Measurements from ENCODE around the gene MLLT3. TPM values are rescaled to one million over a fixed set of nuclear protein-coding genes. Genes with fewer than 3 reads are reported as not detected.

MLLT3 gene
- total and polyA plus RNA-seq, 4 donors = 3.6 to 16.5 (median 6.6) TPM

DNA sequence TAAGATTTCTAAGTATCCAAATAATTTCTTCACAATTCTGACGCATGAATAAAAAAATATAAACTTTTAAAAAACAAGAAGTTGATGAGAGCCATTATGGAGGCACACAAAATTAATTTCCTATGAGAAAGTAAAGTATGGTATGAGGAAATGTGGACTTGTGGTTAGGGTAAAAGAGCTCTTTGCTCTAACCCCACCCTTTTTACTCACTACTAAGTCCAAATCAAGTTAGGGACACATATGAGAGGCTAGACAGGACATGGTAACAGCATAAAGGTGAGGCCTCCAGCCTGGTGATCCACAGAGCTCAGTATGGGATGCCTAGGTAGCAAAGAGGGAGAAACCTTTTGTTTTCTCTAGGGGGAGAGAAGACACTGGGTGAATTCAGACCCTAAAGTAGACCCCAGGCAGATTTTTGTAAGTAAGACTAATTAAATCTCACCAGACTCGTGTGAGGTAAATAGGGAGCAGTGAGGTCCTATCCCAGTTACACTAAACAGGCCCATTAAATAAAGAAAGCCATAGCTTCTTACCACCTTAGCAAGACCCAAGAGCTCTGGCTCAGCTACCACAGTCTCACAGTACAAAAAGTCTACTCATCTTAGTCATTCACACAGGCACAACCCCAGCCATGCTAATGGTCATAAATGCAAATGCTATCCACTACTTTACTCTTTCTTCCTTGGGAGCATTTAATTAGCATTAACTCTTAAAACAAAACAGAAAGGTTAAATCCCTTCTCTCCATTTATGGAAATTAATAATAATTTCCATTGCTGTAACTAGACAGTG is 42.6 kb downstream of the MLLT3 start:
- ATAC-seq (ENCODE audit: low FRiP score) = no peak
- no peaks in the 10 kb centered on the region for H3K4me1 ChIP-seq (ENCODE audit: control insufficient read depth in 1 of 2, insufficient read depth in 2 of 2, low read length in 2 of 2)
- intact Hi-C loops (cut with DNase I) = no loop called here

DNA sequence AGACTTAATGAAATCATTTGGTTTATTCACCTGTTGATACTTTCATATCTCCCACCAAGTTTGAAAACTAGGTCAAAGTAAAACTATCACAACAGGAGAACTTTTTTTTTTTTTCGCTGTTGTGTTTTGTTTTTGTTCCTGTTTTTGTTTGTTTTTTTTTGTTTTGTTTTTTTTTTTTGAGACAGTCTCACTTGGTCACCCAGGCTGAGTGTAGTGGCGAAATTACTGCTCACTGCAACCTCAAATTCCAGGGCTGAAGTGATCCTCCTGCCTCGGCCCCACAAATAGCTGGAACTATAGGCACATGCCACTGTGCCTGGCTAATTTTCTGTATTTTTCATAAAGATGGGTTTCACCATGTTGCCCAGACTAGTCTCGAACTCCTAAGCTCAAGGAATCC is 49.3 kb downstream of the MLLT3 start:
- no peak for DNase-seq
- no peaks in the 10 kb centered on the region for H3K27me3 ChIP-seq (ENCODE audit: control insufficient read depth in 1 of 2, insufficient read depth in 2 of 2, low read length in 1 of 2)
- 92 to 96% methylated on average over 4 of the region's 4 CpGs for WGBS, 2 donors
- no peak overlapping the region for H3K4me3 ChIP-seq (ENCODE audit: low read length in 2 of 2)
- no peaks in the 10 kb centered on the region for H3K4me1 ChIP-seq (ENCODE audit: control insufficient read depth in 1 of 2, insufficient read depth in 2 of 2, low read length in 2 of 2)
- no peaks in the 10 kb centered on the region for H3K36me3 ChIP-seq (ENCODE audit: control insufficient read depth in 1 of 2, insufficient read depth in 2 of 2, low read length in 1 of 2)
- intact Hi-C loops (cut with DNase I) = no loop called here
- H3K27ac ChIP-seq (ENCODE audit: low read depth in 1 of 2, low read length in 2 of 2) = no peak overlapping the region
- ATAC-seq (ENCODE audit: low FRiP score) = no peak
- H3K9me3 ChIP-seq (ENCODE audit: control insufficient read depth, low read length) = no peaks in the 10 kb centered on the region

More for the DNA sequence above, 42.6 kb downstream of the MLLT3 start:
- Histone ChIP-seq H3K4me3 (ENCODE audit: low read length in 2 of 2) (no peak overlapping the region), H3K27ac (ENCODE audit: low read depth in 1 of 2, low read length in 2 of 2) (no peak overlapping the region), H3K9me3 (ENCODE audit: control insufficient read depth, low read length) (no peaks in the 10 kb centered on the region), H3K36me3 (ENCODE audit: control insufficient read depth in 1 of 2, insufficient read depth in 2 of 2, low read length in 1 of 2) (no peaks in the 10 kb centered on the region), H3K27me3 (ENCODE audit: control insufficient read depth in 1 of 2, insufficient read depth in 2 of 2, low read length in 1 of 2) (no peaks in the 10 kb centered on the region)
- no peak for DNase-seq
- WGBS, 2 donors = 95 to 97% methylated on average over 2 of the region's 2 CpGs

DNA sequence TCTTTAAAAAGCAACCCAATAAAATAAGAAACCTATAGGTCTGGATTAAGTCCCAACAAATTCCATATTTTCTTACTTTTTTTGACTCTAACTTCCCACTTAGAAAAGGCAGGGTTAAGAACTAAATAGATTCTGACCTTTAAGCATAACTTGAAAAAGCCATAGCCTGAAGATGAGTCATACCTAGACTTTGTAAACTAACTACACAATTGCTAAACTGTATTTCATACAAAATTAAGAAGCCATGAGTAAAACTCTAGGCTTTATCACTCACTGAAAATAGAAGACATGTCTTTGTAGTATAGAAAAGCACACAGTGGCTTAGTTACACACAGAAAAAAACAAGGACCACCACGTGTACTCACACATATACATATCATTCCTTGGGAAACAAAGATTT is 51.5 kb downstream of the MLLT3 start:
- ATAC-seq (ENCODE audit: low FRiP score) (no peak), DNase-seq (no peak)
- intact Hi-C loops (cut with DNase I) = no loop called here
- Histone ChIP-seq H3K4me3 (ENCODE audit: low read length in 2 of 2) (no peak overlapping the region), H3K27me3 (ENCODE audit: control insufficient read depth in 1 of 2, insufficient read depth in 2 of 2, low read length in 1 of 2) (no peaks in the 10 kb centered on the region), H3K4me1 (ENCODE audit: control insufficient read depth in 1 of 2, insufficient read depth in 2 of 2, low read length in 2 of 2) (no peaks in the 10 kb centered on the region), H3K36me3 (ENCODE audit: control insufficient read depth in 1 of 2, insufficient read depth in 2 of 2, low read length in 1 of 2) (no peaks in the 10 kb centered on the region), H3K27ac (ENCODE audit: low read depth in 1 of 2, low read length in 2 of 2) (no peak overlapping the region), H3K9me3 (ENCODE audit: control insufficient read depth, low read length) (no peaks in the 10 kb centered on the region)
- 85 to 89% methylated on average over 1 of the region's 1 CpG for WGBS, 2 donors

DNA sequence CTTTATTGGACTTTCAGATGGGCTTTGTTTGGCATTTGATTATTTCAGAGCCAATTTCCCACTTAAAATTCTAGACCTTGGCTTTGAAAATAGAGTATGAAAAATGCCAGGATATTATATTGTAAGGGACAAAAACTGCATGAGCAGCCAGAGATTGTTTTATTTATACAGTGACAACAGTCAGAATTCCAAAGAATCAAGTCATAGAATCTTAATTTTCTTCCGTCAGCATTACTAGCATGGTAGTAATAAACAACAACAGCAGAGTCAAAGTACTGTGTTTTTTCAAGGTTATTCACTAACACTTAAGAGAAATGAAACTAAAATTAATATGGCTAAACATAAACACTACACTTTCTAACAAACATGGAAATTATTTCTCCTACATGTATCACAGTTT is 52.2 kb downstream of the MLLT3 start:
- ATAC-seq (ENCODE audit: low FRiP score) (no peak), DNase-seq (no peak)
- intact Hi-C loops (cut with DNase I) = no loop called here
- Histone ChIP-seq H3K4me1 (ENCODE audit: control insufficient read depth in 1 of 2, insufficient read depth in 2 of 2, low read length in 2 of 2) (no peaks in the 10 kb centered on the region), H3K4me3 (ENCODE audit: low read length in 2 of 2) (no peak overlapping the region), H3K27me3 (ENCODE audit: control insufficient read depth in 1 of 2, insufficient read depth in 2 of 2, low read length in 1 of 2) (no peaks in the 10 kb centered on the region), H3K36me3 (ENCODE audit: control insufficient read depth in 1 of 2, insufficient read depth in 2 of 2, low read length in 1 of 2) (no peaks in the 10 kb centered on the region), H3K9me3 (ENCODE audit: control insufficient read depth, low read length) (no peaks in the 10 kb centered on the region), H3K27ac (ENCODE audit: low read depth in 1 of 2, low read length in 2 of 2) (no peak overlapping the region)
- 6 to 13% methylated on average over 1 of the region's 1 CpG for WGBS, 2 donors

DNA sequence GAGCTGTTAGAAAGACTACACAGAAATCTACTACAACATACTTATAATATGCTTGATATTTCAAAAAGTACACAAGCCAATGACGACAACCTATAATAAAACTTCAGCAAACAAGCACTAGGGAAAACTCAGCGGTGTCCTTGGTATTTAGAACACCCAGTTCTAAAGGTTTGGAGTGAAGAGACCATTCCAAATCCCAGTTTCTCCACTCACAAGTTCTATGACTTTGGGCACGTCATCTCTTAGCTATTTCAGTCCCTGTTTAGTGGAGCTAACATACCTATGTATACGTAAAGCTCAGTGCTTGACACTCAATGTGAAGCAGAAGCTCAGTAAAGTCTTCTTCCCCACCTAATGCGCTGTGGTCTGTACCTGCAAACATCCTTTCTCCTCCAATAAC is 52.8 kb downstream of the MLLT3 start:
- intact Hi-C loops (cut with DNase I) = no loop called here
- no peak overlapping the region for H3K4me3 ChIP-seq (ENCODE audit: low read length in 2 of 2)
- no peak overlapping the region for H3K27ac ChIP-seq (ENCODE audit: low read depth in 1 of 2, low read length in 2 of 2)
- DNase-seq (no peak), ATAC-seq (ENCODE audit: low FRiP score) (no peak)
- 66 to 67% methylated on average over 5 of the region's 5 CpGs for WGBS, 2 donors
- H3K9me3 ChIP-seq (ENCODE audit: control insufficient read depth, low read length) = no peaks in the 10 kb centered on the region
- H3K27me3 ChIP-seq (ENCODE audit: control insufficient read depth in 1 of 2, insufficient read depth in 2 of 2, low read length in 1 of 2) = no peaks in the 10 kb centered on the region
- no peaks in the 10 kb centered on the region for H3K4me1 ChIP-seq (ENCODE audit: control insufficient read depth in 1 of 2, insufficient read depth in 2 of 2, low read length in 2 of 2)
- no peaks in the 10 kb centered on the region for H3K36me3 ChIP-seq (ENCODE audit: control insufficient read depth in 1 of 2, insufficient read depth in 2 of 2, low read length in 1 of 2)

DNA sequence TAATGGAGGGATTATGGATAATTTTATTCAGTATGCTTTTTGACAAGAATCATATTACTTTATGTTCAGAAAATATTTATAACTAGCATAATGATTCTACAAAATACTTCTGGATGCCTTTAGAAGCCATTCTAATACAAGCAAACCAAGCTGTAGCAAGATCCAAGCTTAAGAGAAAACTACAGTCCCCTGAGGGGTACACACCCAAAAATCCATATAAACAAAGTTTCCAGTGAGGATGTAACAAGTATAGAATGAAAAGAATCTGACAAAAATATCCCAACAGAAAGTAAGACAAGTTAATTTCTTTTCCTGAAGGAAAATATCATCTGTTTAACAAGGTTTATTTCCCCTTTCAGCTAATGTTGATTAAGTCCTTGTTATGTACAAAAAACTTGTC is 53.9 kb downstream of the MLLT3 start:
- Histone ChIP-seq H3K27me3 (ENCODE audit: control insufficient read depth in 1 of 2, insufficient read depth in 2 of 2, low read length in 1 of 2) (no peaks in the 10 kb centered on the region), H3K36me3 (ENCODE audit: control insufficient read depth in 1 of 2, insufficient read depth in 2 of 2, low read length in 1 of 2) (no peaks in the 10 kb centered on the region), H3K4me1 (ENCODE audit: control insufficient read depth in 1 of 2, insufficient read depth in 2 of 2, low read length in 2 of 2) (no peaks in the 10 kb centered on the region), H3K27ac (ENCODE audit: low read depth in 1 of 2, low read length in 2 of 2) (no peak overlapping the region), H3K9me3 (ENCODE audit: control insufficient read depth, low read length) (no peaks in the 10 kb centered on the region), H3K4me3 (ENCODE audit: low read length in 2 of 2) (no peak overlapping the region)
- intact Hi-C loops (cut with DNase I) = no loop called here
- DNase-seq (no peak), ATAC-seq (ENCODE audit: low FRiP score) (no peak)

DNA sequence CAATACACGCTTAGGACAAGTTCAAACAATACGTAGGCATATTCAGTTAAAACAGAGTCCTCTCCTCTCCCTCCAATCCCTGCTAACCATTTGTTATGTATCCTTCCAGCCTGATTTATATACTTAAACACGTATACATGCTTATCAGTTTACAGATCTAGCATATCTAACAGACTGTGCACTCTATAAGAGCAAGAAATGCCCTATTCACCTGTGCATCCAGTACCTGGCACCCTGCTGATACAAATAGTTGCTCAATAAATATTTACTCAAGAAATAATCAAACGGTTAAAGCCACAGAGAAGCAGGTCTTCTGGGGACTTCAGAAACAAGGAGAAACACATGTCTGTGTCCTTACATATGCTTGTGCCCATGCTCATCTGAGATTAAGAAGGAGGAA is 55.9 kb downstream of the MLLT3 start:
- Histone ChIP-seq H3K36me3 (ENCODE audit: control insufficient read depth in 1 of 2, insufficient read depth in 2 of 2, low read length in 1 of 2) (no peaks in the 10 kb centered on the region), H3K27ac (ENCODE audit: low read depth in 1 of 2, low read length in 2 of 2) (no peak overlapping the region), H3K9me3 (ENCODE audit: control insufficient read depth, low read length) (no peaks in the 10 kb centered on the region), H3K27me3 (ENCODE audit: control insufficient read depth in 1 of 2, insufficient read depth in 2 of 2, low read length in 1 of 2) (no peaks in the 10 kb centered on the region), H3K4me3 (ENCODE audit: low read length in 2 of 2) (no peak overlapping the region), H3K4me1 (ENCODE audit: control insufficient read depth in 1 of 2, insufficient read depth in 2 of 2, low read length in 2 of 2) (no peaks in the 10 kb centered on the region)
- intact Hi-C loops (cut with DNase I) = no loop called here
- 91 to 92% methylated on average over 4 of the region's 4 CpGs for WGBS, 2 donors
- ATAC-seq (ENCODE audit: low FRiP score) = no peak
- no peak for DNase-seq

DNA sequence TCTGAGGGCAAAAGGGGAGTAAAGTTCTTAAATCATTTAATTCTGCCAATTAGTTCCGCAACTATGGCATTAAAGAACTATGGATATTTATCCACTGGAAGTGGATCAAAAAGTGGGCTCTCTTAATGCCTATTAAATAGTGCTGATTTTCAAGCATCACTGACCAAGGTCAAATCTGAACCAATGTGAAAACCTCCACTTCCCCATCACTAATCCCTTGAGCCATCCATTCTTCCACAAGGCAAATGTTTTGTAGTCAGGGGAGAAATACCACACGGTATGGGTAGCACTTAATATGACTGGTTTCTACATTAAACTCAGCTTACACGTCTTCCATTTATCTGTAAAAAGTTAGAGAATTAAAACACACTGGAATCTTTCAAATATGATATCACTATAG is 57.6 kb downstream of the MLLT3 start:
- H3K4me3 ChIP-seq (ENCODE audit: low read length in 2 of 2) = no peak overlapping the region
- H3K4me1 ChIP-seq (ENCODE audit: control insufficient read depth in 1 of 2, insufficient read depth in 2 of 2, low read length in 2 of 2) = no peaks in the 10 kb centered on the region
- DNase-seq = no peak
- H3K27ac ChIP-seq (ENCODE audit: low read depth in 1 of 2, low read length in 2 of 2) = no peak overlapping the region
- no peaks in the 10 kb centered on the region for H3K9me3 ChIP-seq (ENCODE audit: control insufficient read depth, low read length)
- intact Hi-C loops (cut with DNase I) = no loop called here
- H3K36me3 ChIP-seq (ENCODE audit: control insufficient read depth in 1 of 2, insufficient read depth in 2 of 2, low read length in 1 of 2) = no peaks in the 10 kb centered on the region
- no peaks in the 10 kb centered on the region for H3K27me3 ChIP-seq (ENCODE audit: control insufficient read depth in 1 of 2, insufficient read depth in 2 of 2, low read length in 1 of 2)
- no peak for ATAC-seq (ENCODE audit: low FRiP score)
- WGBS, 2 donors = 84 to 86% methylated on average over 3 of the region's 3 CpGs

DNA sequence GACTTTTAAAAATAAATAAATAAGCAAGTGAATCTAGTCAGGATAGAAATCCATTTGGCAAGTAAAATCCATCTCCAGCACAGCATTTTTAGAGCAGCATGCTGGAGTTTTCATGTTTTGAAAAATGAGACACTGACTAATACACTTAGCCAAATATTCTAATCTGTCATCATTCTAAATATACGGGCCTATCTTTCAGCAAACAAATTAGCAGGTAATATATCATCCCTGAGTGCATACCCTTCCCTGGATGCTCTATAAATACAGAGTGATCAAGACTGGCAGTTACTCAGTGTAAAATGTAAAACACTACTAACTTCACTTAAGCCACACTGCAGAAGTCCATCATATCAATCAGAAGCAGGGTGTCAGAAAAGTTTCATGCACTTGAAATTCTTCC is 58.4 kb downstream of the MLLT3 start:
- no peaks in the 10 kb centered on the region for H3K36me3 ChIP-seq (ENCODE audit: control insufficient read depth in 1 of 2, insufficient read depth in 2 of 2, low read length in 1 of 2)
- H3K27me3 ChIP-seq (ENCODE audit: control insufficient read depth in 1 of 2, insufficient read depth in 2 of 2, low read length in 1 of 2) = no peaks in the 10 kb centered on the region
- peaks cover 0 to 4% of the 10 kb centered on the region in 2 donors for H3K4me1 ChIP-seq (ENCODE audit: control insufficient read depth in 1 of 2, insufficient read depth in 2 of 2, low read length in 2 of 2)
- 50 to 54% methylated on average over 1 of the region's 1 CpG for WGBS, 2 donors
- DNase-seq = no peak
- no peak overlapping the region for H3K27ac ChIP-seq (ENCODE audit: low read depth in 1 of 2, low read length in 2 of 2)
- no peaks in the 10 kb centered on the region for H3K9me3 ChIP-seq (ENCODE audit: control insufficient read depth, low read length)
- intact Hi-C loops (cut with DNase I) = no loop called here
- H3K4me3 ChIP-seq (ENCODE audit: low read length in 2 of 2) = no peak overlapping the region
- no peak for ATAC-seq (ENCODE audit: low FRiP score)
